Stimulated activated CD4-positive, alpha-beta T cell treated with anti-CD3 and anti-CD28 coated beads, TNF-alpha, amount 100 ng/mL, for 4 hours (primary cell): ENCODE measurements around the gene SPECC1.
A peak's percentile ranks its signal among the peaks of the same experiment; 100 is the strongest.
"Not testable (repeated sequence)": the region's sequence is repeated elsewhere in the genome, so short reads cannot be mapped to it uniquely, and the experiment has no call there.

ENCODE experiments used
- DNase-seq, 3 experiments: peaks; one replicate each; pipeline ENCODE4 v3.0.0-alpha.2; 2020; ENCODE audit warnings: low read depth in 3 of 3

SPECC1 gene

DNA sequence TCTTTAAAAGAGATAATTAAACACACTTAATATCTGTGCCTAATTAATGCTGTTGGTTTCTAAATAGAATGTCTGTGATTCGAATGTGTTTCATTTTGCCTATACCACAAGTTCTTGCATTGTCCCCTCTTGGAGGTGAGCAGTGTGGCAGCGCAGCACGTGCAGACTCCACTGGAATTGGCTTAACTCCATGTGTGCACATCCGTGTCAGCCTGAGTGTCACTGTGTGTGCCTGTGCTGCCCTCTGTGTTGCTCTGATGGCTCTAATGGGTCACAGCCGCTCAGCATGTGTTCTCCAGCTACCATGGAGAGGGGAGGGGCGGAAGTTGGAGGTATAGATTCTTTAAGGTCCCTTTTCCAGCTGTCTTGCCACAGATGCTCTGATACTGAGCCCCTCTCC, 226.6 kb downstream of the SPECC1 start:
- DNase-seq, result no peak

DNA sequence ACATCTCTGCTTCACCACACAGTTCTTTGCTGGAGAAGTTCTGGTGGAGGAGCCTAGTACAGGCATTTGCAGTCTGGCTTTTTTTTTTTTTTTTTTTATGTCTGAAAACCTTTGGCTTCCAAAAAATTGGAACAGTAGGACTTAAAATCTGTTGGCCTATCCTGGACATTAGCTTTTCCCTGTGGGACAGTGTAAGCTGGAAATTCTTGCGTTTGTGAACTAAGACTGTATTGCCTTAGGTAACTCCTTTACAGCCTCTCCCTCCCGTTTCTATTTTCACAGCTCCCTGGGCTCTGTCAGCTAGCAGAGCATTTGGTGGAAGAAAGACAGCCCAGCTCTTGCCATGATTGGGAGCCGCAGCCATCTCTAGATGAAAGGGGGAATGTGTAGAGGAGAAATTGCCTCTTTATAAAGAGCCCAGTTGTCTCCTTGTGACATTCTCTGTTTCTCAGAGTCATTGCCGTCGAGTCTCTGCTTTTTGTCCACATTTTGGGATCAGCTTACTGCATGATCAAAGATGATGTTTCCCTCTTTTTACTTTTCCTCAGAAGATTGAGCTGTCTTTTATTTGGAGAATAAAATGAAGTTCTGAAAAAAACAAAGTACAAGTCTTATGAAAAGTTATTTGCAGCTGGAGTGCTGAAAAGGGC, 227.5 kb downstream of the SPECC1 start:
- DNase-seq, result no peak

DNA sequence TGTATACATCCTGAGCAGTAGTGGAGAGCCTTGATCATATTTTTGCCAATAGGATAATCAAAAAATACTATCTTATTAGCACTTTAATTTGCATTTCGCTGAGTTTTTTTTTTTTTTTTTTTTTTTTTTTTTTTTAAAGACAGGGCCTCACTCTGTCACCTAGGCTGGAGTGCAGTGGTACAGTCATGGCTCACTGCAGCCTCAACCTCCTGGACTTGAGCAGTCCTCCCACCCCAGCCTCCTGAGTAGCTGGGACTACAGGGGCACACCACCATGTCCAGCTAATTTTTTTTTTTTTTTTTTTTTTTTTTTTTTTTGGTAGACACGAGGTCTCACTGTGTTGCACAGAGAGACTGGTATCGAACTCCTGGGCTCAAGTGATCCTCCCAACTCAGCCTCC, 230.6 kb downstream of the SPECC1 start:
- DNase-seq, result not testable (repeated sequence)

DNA sequence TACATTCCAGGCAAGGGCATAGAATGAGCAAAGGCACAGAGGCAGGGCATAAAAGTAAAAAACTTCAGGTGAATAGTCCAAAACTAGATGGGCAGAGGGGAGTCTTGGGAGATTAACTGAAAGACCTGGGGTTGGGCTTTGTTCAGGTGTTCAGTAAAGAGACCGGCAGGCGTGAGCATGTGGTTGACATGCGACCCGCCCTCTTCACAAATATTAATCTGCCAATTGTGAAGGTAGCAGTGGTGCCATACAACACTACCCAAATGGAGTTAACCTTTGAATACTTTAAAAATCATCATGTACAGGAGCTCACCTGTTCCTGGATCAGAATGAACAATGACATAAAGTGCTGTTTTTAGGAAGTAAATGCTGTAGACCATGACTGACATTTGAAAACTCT, 232.7 kb downstream of the SPECC1 start:
- no peak for DNase-seq

DNA sequence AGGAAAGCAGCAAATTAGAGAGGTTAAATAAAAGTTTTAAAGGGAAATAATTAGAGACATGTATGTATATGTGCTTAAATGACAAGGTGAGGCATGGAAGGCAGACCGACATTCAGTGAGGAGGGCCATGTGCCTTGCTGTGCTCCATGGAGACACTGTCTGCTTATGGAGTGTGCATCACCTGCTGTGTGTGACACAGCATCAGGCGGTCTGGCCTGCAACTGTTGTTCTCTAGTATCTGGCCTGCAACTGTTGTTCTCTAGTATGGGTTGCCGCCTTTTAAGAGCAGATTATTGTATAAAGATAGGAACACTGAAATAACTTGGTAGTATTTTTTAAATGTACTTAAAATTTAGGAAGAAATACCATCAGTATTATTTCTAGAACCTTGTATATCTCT, 233.1 kb downstream of the SPECC1 start:
- DNase-seq, result no peak

DNA sequence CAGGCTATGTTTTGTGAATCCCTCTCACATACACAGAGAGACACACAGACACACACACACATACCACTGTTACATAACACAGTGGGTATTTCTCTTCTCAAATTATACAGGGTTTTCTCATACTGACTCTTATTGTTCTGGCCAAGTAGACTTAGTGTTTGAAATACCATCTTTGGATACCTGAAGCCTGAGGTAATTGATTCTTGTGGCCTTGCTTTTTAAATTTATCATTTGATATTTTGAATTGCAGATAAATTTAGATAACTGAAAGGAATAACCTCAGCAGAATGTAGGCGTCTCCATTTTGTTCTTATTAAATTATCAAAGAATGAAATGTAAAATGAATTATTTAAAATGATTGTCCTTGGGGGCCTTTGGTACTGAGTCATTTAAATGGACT, 234.4 kb downstream of the SPECC1 start:
- DNase-seq, result no peak

DNA sequence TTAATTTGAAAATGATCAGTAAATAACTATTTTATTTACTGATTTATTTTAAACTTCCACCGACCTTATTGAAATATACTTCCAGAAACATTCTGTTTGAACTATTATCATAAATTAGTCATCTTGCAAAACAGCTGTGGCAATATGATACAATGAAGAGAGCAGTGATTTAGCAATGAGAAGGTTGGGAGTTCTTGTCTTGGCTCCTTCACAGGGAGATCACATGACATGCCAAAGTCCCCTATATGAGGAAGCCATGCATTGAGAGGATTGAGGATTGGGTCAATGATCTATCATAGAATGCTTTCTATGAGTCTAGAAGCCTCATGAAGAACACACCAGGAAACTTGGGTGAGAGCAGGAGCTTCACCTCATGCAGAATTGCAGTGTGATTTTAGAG, 235.5 kb downstream of the SPECC1 start:
- DNase-seq, result no peak

DNA sequence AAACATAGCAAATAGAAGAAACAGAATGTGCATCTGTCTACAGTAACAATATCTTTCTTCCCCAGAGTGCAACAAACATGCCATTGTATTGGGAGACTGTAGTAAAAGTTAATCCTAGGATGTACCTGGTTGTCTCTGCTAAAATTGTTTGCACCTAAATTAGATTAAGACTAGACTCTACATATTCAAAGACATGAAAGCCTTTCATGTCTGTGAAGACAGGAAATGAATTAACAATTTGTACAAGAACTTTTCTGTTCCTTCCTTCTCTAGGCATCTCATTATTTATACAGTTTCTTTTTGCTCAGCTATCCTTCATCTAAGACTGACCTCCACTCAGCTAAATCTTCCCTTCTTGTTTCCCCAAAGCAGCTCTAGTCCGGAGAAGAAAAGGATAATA, 237.5 kb downstream of the SPECC1 start:
- no peak for DNase-seq

DNA sequence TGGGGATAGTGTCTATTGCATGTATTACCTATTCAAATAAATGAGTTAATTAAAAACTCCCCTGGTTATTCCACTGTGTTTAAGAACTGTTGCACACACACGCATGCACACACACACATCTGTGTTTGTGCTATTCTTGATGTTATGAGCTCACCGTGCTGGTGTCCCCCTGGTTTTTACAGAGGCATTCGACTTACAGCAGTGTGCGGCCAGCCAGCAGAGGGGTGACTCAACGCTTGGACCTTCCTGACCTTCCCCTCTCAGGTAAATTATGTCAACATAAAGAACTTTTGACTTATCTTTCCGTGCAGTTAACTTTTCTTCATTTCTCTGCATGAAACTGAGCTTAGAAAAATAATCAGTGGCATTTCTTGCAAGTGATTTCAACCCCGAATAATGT, 244.2 kb downstream of the SPECC1 start:
- DNase-seq, result no peak

DNA sequence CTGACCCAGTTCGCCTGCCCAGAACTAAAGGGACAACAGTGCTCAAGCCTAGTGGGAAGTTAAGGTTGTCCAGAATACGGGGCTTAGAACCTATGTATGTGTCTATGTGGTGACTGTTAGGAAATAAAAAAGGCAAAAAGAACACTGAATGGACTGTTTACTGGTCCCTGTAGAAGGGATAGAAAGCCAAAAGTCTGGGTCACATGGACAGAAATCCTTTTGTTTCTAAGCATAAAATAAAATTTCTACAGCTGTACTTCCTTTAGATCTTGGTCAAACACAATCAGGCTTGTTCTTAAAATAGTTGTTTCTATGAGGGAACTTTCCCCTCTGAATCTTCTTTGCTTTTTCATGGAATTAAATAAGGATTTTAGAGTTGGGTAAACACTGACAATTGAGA, 245.4 kb downstream of the SPECC1 start:
- DNase-seq, result no peak

DNA sequence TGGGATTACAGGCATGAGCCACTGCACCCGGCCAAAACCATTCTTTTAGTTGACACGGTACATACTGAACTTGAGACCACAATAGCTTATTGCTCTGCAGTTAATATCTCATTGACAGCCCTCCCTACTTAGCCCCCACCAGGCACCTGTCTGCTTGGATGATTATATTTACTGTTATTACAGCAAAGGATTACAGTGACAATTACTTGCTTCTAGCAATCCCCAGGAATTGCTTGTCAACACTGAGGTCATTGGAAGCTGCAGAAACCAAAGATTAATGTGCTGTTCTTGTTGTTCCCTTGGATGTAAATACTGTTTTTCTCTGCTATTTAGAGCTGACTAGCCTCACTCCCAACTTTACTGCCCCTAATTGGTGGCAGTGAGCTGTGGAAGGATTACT, 247.0 kb downstream of the SPECC1 start:
- no peak for DNase-seq

DNA sequence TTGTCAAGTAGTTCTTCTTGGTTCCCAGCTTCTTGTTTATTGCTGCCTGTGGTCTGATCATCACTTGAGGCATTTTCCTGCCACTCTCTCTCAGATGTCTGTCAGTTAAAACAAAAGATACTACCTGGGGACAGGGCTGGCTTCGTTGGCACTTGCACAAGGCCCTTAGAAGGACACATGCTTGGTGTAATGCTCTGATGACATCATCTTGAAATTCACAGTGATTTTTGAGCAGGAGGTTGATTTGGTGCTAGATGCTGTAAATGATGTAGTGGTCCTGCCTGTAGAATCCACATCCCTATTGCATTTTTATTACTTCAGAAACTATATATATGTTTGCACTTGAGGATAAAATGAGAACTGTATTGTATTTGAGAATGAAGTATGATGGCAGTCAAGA, 247.8 kb downstream of the SPECC1 start:
- DNase-seq, result no peak

DNA sequence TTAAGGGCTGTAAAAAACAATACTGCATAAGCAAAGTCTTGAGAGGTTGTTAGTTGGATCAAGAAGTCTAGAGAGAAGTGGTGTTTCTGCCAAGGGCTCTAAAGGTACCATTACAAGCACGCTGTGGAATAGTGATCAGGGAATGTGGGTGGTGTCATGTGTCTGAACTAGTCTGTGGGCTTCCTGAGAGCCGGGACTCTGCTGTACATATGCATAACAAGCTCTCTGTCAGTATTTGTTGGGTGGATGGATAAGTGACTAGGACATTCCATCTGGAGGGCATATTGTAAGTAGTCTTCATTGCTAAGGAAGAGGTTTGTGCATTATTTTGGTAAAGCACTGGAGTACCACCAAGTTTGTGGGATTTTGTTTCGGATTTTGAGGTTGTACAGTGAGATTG, 248.6 kb downstream of the SPECC1 start:
- no peak for DNase-seq

DNA sequence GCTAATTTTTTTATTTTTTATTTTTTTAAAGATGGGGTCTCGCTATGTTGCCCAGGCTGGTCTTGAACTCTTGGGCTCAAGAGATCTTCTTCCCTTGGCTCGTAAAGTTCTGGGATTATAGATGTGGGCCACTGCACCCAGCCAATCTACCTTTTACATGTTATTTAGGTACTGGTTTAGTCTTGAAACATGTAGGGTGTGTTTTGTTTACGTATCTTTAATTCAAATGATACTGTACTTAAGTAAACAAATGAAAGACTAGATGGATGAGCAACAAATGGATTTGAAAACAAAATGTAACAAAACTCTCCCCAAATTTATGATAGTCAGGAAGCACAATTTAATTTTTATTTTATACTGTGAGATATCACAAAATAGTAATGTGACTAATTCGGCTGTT, 250.5 kb downstream of the SPECC1 start:
- DNase-seq, result no peak

DNA sequence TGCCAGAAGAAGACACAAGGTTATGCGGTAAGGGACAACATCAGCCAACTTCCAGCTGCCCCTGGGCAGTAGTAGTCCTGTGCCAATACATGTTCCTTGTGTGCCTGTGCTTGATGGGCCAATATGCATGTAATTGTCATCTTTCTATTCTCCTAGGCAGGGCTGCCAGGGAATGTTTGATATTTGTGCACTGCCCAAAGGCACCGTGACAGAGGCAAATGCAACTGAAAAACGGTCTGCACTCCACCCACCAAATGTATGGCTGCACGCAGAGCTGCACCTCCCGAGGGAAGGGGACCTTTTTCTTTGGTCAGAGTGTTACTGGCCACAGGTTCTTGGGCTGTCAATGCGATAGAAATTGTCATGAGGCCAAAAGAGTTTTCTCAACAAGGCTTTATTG, 251.1 kb downstream of the SPECC1 start:
- no peak for DNase-seq

DNA sequence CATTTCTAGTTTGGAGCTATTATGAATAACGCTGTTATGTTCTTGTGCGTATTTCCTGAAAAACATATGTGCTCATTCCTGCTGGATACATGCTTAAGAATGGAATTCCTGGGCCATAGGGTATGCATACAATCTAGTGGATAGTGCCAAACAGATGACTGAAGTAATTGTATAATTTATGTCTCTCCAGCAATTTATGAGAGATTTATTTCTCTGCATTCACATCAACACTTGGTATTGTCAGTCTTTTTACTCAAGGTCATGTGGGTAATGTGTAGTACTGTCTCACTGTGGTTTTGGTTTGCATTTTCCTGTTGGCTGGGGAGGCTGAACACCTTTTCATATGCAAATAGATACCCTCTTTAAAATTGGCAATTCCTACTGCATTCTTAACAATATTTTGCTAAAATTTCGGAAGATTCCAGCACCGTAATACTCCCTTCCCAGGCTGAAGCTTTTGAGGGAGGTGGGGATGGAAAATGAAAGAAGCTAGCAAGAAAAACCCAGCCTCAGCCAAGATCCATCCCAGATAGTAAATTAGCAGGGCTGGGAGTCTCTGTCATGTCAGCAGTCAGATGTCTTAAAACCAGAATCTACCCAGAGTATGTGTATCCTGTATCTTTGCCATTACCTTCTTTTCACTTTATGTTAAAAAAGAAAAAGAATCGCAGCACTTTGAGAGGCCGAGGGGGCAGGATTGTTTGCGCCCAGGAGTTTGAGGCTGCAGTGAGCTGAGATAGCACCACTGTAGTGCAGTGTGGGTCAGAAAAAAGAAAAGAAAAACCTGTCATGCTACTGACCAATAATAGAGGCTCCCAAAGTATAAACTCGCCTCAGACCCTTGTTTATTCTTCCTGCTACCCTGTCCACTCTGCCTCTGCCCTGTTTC, 253.3 kb downstream of the SPECC1 start:
- DNase-seq, result no peak

DNA sequence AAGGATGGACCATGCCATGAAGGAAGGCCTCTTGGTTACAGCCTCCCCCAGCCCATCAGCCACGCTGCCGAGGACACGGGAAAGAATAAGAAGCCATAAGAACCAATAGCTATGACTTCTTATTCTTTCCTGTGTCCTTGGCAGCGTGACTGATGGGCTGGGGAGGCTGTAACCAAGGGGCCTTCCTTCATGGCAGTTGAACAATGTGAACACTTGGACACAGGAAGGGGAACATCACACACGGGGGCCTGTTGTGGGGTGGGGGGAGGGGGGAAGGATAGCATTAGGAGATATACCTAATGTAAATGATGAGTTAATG, 253.9 kb downstream of the SPECC1 start:
- not testable (repeated sequence) for DNase-seq

DNA sequence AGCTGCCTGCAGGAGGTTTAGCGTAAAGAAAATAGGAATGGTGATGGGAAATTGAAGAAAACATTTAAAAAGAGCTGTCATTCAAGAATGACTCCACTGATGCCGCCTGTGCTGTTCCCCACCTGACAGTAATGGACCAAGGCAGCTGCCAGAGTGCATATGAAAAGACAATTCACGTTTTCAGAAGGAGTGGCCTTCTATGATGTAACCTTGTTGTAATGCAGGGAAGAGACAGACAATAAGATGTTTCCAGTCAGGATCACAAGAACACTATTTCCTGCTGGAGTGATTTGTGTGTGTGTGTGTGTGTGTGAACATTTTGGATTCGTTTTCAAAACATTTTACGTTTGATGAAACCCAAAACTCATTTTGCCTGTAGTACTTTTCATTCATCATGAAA, 254.4 kb downstream of the SPECC1 start:
- DNase-seq, result no peak

DNA sequence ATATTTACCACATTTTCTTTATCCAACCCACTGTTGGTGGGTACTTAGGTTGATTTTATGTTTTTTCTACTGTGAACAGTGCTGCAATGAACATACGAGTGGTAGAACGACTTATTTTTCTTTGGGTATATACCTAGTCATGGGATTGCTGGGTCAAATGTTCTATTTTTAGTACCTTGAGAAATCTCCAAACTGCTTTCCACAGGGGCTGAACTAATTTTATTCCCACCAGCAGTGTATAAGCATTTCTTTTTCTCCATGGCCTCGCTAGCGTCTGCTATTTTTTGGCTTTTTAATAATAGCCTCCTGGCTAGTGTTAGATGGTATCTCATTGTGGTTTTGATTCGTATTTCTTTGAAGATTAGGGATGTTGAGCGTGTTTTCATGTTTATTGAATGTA, 255.8 kb downstream of the SPECC1 start:
- no peak for DNase-seq

DNA sequence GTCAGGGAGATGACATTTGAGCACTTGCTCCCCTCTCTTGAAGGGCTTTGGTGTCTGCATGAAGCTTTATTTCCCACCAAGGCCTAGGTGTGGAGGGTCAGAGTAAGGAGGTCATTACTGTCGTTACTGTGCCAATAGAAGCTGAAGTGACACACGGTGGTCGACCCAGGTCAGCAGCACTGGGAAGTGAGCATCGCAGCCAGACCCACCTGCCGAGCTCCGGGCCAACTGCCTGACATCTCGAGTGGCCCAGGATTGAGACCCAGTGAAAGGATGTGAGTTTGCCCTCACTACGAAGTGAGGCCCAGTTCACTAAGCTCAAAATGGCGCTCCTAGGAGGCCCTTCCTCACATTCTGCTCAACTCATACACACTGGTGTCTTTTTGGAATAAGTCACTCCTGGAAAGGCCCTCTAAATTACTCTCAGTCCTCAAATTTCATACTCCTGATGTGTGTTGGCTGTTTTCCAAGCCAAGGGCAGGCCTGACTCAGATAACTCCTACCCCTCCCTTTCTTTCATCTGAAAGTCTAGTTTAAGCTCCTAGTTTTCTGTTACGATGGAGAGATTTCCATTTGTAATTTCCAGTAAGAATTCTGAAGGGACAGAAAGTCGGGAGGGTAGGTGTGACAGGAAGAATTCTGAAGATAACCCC, 257.8 kb downstream of the SPECC1 start:
- no peak for DNase-seq

DNA sequence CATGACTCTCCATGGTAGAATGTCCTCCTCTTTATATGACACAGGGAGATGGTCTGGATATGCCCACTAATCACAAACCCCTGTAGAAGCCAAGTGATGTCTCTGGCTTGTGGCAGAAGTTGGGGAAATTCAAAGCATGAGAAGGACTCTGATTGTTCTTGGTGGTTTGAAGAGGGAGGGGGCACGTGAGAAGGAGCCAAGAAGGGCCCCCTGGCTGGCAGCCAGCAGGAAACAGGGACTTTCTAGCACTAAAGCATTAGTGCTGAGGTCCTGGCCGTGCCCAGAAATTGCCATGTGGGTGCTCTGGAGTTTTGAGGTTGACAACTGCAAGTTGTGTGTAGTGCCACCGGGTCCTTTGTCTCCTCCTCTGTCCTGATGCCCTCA, 258.3 kb downstream of the SPECC1 start:
- peak in 1 of 3 experiments; percentile 11 for DNase-seq

DNA sequence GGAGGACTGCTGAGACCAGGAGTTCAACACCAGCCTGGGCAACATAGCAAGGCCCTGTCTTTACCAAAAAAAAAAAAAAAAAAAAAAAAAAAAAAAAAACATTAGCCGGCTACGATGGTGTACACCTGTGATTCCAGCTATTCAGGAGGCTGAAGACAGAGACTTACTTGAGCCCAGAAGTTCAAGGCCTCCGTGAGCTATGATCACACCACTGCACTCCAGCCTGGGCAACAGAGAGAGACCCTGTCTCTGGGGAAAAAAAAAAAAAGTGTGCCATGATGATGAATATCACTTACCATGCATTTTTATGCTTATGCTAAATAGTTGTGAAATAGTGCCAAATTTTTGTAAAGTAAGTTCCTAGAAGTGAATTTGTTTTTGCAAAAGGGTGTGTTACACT, 261.2 kb downstream of the SPECC1 start:
- no peak for DNase-seq

DNA sequence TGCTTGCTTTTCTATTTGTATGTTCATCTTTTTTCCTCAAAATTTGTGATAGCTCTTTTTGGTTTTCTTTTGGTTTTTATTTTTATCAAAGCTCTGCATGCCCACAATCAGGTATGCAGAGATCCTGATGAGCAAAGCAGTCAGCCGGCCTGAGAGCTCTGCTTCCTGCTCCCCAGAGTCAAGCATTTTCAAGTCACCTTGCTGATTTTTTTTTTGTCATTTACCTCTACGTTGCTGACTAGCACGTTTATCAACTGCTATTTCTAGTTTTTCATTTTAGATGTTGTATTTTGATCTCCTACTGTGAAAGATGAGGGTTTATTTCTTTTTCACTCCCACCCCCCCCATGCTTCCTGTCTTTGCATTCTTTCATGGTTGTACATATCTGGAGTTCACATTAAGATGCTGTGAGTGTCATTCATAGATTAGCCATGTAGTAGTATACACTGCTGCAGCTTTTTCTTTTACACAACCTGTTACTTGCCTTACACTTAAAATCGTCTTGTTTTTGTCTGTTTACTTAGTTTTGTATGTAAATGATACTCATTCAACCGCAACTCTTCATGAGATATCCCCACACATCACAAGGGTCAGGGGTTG, 262.0 kb downstream of the SPECC1 start:
- DNase-seq, result no peak
